ENCODE results near the gene TMEM92. TPM values are rescaled to one million over a fixed set of nuclear protein-coding genes. Genes with fewer than 3 reads are reported as not detected.
"Not testable (repeated sequence)": the region's sequence is repeated elsewhere in the genome, so short reads cannot be mapped to it uniquely, and the experiment has no call there.

Gene TMEM92
- total RNA-seq, 2 experiments from 2014 or later = not detected

- Histone ChIP-seq H3K79me2 (ENCODE audit: insufficient read depth, low read depth, low read length) (no peaks in the 10 kb centered on the region), H3K27ac (ENCODE audit: low read depth, low read length, poor library complexity, severe bottlenecking) (no peak overlapping the region), H3K4me3 (ENCODE audit: low read depth, low read length, poor library complexity, severe bottlenecking) (no peak overlapping the region), H2AFZ (ENCODE audit: low read length) (no peak overlapping the region), H4K20me1 (ENCODE audit: insufficient read depth, low read length) (no peaks in the 10 kb centered on the region), H3K9me2 (ENCODE audit: insufficient read depth, low read length) (no peaks in the 10 kb centered on the region), H3K9me3 (ENCODE audit: low read length) (no peaks in the 10 kb centered on the region), H3K4me2 (ENCODE audit: low read length) (no peak overlapping the region), H3K4me1 (ENCODE audit: insufficient read depth, low read length, poor library complexity, severe bottlenecking) (no peaks in the 10 kb centered on the region), H3K36me3 (ENCODE audit: insufficient read depth, low read length) (no peaks in the 10 kb centered on the region)
- peak; percentile 74 for DNase-seq (ENCODE audit: low spot score)
- TF ChIP-seq EZH2phosphoT487 (IDR thresholded peaks at IDR 0.05; ENCODE audit: borderline replicate concordance, low read depth, low read length) = no peak
- TF ChIP-seq CTCF (conservative IDR thresholded peaks at IDR 0.05; ENCODE audit: low read length) = peak; percentile 81
- CTCF ChIA-PET (ENCODE audit: unreplicated experiment) = no interaction called here
- intact Hi-C loops (cut with micrococcal nuclease; ENCODE audit: unreplicated experiment) = loop anchor here (1.0 kb wide), 4 partner anchors 24 to 203 kb away; no protein-coding TSS in a partner anchor
- POLR2A ChIA-PET = interaction anchor here (0.5 kb wide), 1 partner anchor 1661 kb away, joined by 3 read pairs; no protein-coding TSS in a partner anchor
- BruUV-seq (replicated peaks) = no TSS peak
Measured at GRCh38 chr17:50297407-50297865, 23.2 kb downstream of the TMEM92 start.

- CTCF ChIA-PET (ENCODE audit: unreplicated experiment) = no interaction called here
- Histone ChIP-seq H2AFZ (ENCODE audit: low read length) (no peak overlapping the region), H3K36me3 (ENCODE audit: insufficient read depth, low read length) (no peaks in the 10 kb centered on the region), H3K9me3 (ENCODE audit: low read length) (no peaks in the 10 kb centered on the region), H3K79me2 (ENCODE audit: insufficient read depth, low read depth, low read length) (no peaks in the 10 kb centered on the region), H3K4me3 (ENCODE audit: low read depth, low read length, poor library complexity, severe bottlenecking) (no peak overlapping the region), H4K20me1 (ENCODE audit: insufficient read depth, low read length) (no peaks in the 10 kb centered on the region), H3K27ac (ENCODE audit: low read depth, low read length, poor library complexity, severe bottlenecking) (no peak overlapping the region), H3K9me2 (ENCODE audit: insufficient read depth, low read length) (no peaks in the 10 kb centered on the region), H3K4me1 (ENCODE audit: insufficient read depth, low read length, poor library complexity, severe bottlenecking) (no peaks in the 10 kb centered on the region), H3K4me2 (ENCODE audit: low read length) (no peak overlapping the region)
- no peak for DNase-seq (ENCODE audit: low spot score)
- POLR2A ChIA-PET = no interaction called here
- TF ChIP-seq EZH2phosphoT487 (IDR thresholded peaks at IDR 0.05; ENCODE audit: borderline replicate concordance, low read depth, low read length) = no peak
- TF ChIP-seq CTCF (conservative IDR thresholded peaks at IDR 0.05; ENCODE audit: low read length) = no peak
- intact Hi-C loops (cut with micrococcal nuclease; ENCODE audit: unreplicated experiment) = no loop called here
- BruUV-seq (replicated peaks) = no TSS peak
Measured at GRCh38 chr17:50298018-50298417, 23.8 kb downstream of the TMEM92 start.

- Histone ChIP-seq H3K36me3 (ENCODE audit: insufficient read depth, low read length) (no peaks in the 10 kb centered on the region), H3K9me3 (ENCODE audit: low read length) (no peaks in the 10 kb centered on the region), H3K4me2 (ENCODE audit: low read length) (no peak overlapping the region), H4K20me1 (ENCODE audit: insufficient read depth, low read length) (no peaks in the 10 kb centered on the region), H3K27ac (ENCODE audit: low read depth, low read length, poor library complexity, severe bottlenecking) (no peak overlapping the region), H3K4me3 (ENCODE audit: low read depth, low read length, poor library complexity, severe bottlenecking) (no peak overlapping the region), H3K9me2 (ENCODE audit: insufficient read depth, low read length) (no peaks in the 10 kb centered on the region), H3K79me2 (ENCODE audit: insufficient read depth, low read depth, low read length) (no peaks in the 10 kb centered on the region), H2AFZ (ENCODE audit: low read length) (no peak overlapping the region), H3K4me1 (ENCODE audit: insufficient read depth, low read length, poor library complexity, severe bottlenecking) (no peaks in the 10 kb centered on the region)
- POLR2A ChIA-PET = no interaction called here
- no TSS peak for BruUV-seq (replicated peaks)
- no peak for TF ChIP-seq EZH2phosphoT487 (IDR thresholded peaks at IDR 0.05; ENCODE audit: borderline replicate concordance, low read depth, low read length)
- TF ChIP-seq CTCF (conservative IDR thresholded peaks at IDR 0.05; ENCODE audit: low read length) = no peak
- CTCF ChIA-PET (ENCODE audit: unreplicated experiment) = no interaction called here
- no peak for DNase-seq (ENCODE audit: low spot score)
- intact Hi-C loops (cut with micrococcal nuclease; ENCODE audit: unreplicated experiment) = no loop called here
Measured at GRCh38 chr17:50299776-50300175, 25.5 kb downstream of the TMEM92 start.

GRCh38 chr17:50300824-50301223 lies 26.6 kb downstream of the TMEM92 start:
- H4K20me1 ChIP-seq (ENCODE audit: insufficient read depth, low read length); H3K4me1 ChIP-seq (ENCODE audit: insufficient read depth, low read length, poor library complexity, severe bottlenecking); H3K4me2 ChIP-seq (ENCODE audit: low read length); H3K4me3 ChIP-seq (ENCODE audit: low read depth, low read length, poor library complexity, severe bottlenecking); H3K36me3 ChIP-seq (ENCODE audit: insufficient read depth, low read length); intact Hi-C loops (cut with micrococcal nuclease; ENCODE audit: unreplicated experiment); H3K9me3 ChIP-seq (ENCODE audit: low read length); BruUV-seq (replicated peaks); H3K9me2 ChIP-seq (ENCODE audit: insufficient read depth, low read length); H2AFZ ChIP-seq (ENCODE audit: low read length); H3K79me2 ChIP-seq (ENCODE audit: insufficient read depth, low read depth, low read length); DNase-seq (ENCODE audit: low spot score); H3K27ac ChIP-seq (ENCODE audit: low read depth, low read length, poor library complexity, severe bottlenecking): not testable (repeated sequence)
- POLR2A ChIA-PET = interaction anchor here (0.7 kb wide), 1 partner anchor 86 kb away, joined by 3 read pairs; no protein-coding TSS in a partner anchor
- CTCF ChIA-PET (ENCODE audit: unreplicated experiment) = interaction anchor here (1.0 kb wide), 1 partner anchor 93 kb away, joined by 10 read pairs; no protein-coding TSS in a partner anchor

Measured in OCI-LY7 (cell line).